NT2/D1 (cell line): ENCODE measurements around the gene DNAH1.

Experiments used
- YY1 ChIP-seq: IDR thresholded peaks from 2 replicates; pipeline ENCODE4 v1.6.1; 2011; ENCODE audit not compliant: insufficient read length, insufficient read depth
- ZNF274 ChIP-seq: IDR thresholded peaks from 2 replicates; pipeline ENCODE4 v1.6.1; 2011; ENCODE audit warnings: mild to moderate bottlenecking, low read depth, low read length

- TF ChIP-seq YY1 (no peak), ZNF274 (no peak)
Observed at GRCh38 chr3:52384019-52384761, 68.1 kb downstream of the DNAH1 start.
